ENCODE data around the gene NLRP3.
"Not testable (repeated sequence)": the region's sequence is repeated elsewhere in the genome, so short reads cannot be mapped to it uniquely, and the experiment has no call there.

The NLRP3 gene

DNA sequence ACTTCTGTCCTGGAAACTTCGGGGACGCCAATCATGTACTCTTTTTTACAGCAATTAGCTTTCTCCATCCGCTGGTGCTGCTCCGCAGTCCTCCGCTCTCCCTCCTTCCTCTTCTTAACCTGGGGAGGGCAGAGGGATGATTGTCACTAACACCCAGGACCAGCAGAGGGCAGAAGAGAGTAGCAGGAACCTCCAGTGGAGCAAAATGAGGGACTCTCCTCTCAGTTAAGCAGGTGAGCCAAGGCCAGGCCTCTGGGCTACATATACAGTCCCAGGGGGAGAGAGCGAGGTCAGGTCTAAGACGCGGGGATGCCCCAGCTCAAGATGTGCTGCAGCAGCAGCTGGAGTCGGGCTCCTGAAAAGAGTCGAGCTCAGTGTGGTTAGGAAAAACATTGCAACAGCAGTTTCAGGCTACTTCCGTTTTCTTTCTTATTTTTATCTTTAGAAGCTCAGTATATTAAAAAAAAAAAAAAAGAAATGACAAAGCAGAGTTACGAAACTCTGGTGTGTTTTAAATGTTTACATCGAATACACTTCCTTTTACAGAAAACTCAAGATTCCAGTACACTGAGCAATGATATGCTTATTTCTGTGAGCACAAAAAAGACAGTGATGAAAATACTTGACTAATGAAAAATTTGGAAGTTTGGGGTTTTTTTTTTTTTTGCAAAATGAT is 25.7 kb upstream of the NLRP3 start:
- H3K9me3 Mint-ChIP-seq: no peaks in the 10 kb centered on the region
- H3K27me3 Mint-ChIP-seq (ENCODE audit: low read depth): peaks cover 18% of the 10 kb centered on the region
- peak; percentile 87 to 90 (median 90) for TF ChIP-seq CTCF (IDR thresholded peaks at IDR 0.05; ENCODE audit: unreplicated experiment in 3 of 3)
- no peaks in the 10 kb centered on the region for H3K36me3 Mint-ChIP-seq (ENCODE audit: low read depth)
- no peaks in the 10 kb centered on the region for H3K4me1 Mint-ChIP-seq
- H3K27ac Mint-ChIP-seq: peak overlapping the region in 1 of 3 experiments; percentile 1
- peak overlapping the region in 2 of 3 experiments; percentile 11 to 39 for H3K4me3 Mint-ChIP-seq

GRCh38 chr1:247390996-247391395 is 25.0 kb upstream of the NLRP3 start:
- no peaks in the 10 kb centered on the region for H3K36me3 Mint-ChIP-seq (ENCODE audit: low read depth)
- no peak overlapping the region for H3K27ac Mint-ChIP-seq
- TF ChIP-seq CTCF (IDR thresholded peaks at IDR 0.05; ENCODE audit: unreplicated experiment in 3 of 3): no peak
- H3K9me3 Mint-ChIP-seq: no peaks in the 10 kb centered on the region
- H3K4me3 Mint-ChIP-seq: no peak overlapping the region
- no peaks in the 10 kb centered on the region for H3K4me1 Mint-ChIP-seq
- peaks cover 18% of the 10 kb centered on the region for H3K27me3 Mint-ChIP-seq (ENCODE audit: low read depth)

DNA sequence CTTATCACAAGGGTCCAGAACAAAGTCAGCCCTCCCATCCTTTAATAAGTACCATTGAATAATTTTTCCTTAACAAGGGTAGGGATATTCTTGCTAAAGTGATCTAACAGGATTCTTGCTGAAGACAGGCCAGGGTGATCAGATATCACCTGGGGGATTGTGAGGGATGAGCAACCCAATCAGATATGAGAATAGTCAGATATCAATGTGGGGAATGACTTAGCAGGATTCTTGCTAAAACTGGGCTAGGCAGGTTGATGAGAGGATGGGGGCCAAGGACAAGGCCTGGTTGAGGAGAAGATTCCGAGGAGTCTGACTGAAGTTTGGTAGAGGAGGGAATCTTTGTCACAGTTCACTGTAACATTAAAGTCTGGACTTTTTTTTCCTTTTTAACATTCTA is 23.9 kb upstream of the NLRP3 start:
- Mint-ChIP-seq H3K27ac (no peak overlapping the region), H3K27me3 (ENCODE audit: low read depth) (peaks cover 13% of the 10 kb centered on the region), H3K36me3 (ENCODE audit: low read depth) (no peaks in the 10 kb centered on the region), H3K9me3 (no peaks in the 10 kb centered on the region), H3K4me1 (no peaks in the 10 kb centered on the region), H3K4me3 (no peak overlapping the region)
- TF ChIP-seq CTCF (IDR thresholded peaks at IDR 0.05; ENCODE audit: unreplicated experiment in 3 of 3): no peak

DNA sequence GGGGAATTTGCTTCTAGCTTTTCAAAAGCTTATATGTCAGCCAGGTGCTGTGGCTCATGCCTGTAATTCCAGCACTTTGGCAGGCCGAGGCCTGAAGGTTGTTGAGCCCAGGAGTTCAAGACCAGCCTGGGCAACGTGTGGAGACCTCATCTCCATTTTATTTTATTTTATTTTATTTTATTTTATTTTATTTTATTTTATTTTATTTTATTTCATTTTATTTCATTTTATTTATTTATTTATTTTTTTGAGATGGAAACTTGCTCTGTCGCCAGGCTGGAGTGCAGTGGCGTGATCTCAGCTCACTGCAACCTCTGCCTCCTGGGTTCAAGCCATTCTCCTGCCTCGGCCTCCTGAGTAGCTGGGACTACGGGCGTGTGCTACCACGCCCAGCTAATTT is 20.9 kb upstream of the NLRP3 start:
- not testable (repeated sequence) for H3K27me3 Mint-ChIP-seq (ENCODE audit: low read depth); H3K27ac Mint-ChIP-seq; H3K9me3 Mint-ChIP-seq; H3K4me3 Mint-ChIP-seq; H3K4me1 Mint-ChIP-seq; H3K36me3 Mint-ChIP-seq (ENCODE audit: low read depth)

- H3K4me1 Mint-ChIP-seq: no peaks in the 10 kb centered on the region
- peaks cover 4% of the 10 kb centered on the region for H3K9me3 Mint-ChIP-seq
- H3K4me3 Mint-ChIP-seq: no peak overlapping the region
- TF ChIP-seq CTCF (IDR thresholded peaks at IDR 0.05; ENCODE audit: unreplicated experiment in 3 of 3): no peak
- no peaks in the 10 kb centered on the region for H3K36me3 Mint-ChIP-seq (ENCODE audit: low read depth)
- H3K27me3 Mint-ChIP-seq (ENCODE audit: low read depth): peaks cover 4% of the 10 kb centered on the region
- no peak overlapping the region for H3K27ac Mint-ChIP-seq
Observed at GRCh38 chr1:247400685-247401084, 15.3 kb upstream of the NLRP3 start.

GRCh38 chr1:247401310-247402119 is 14.5 kb upstream of the NLRP3 start:
- Mint-ChIP-seq H3K27ac (no peak overlapping the region), H3K36me3 (ENCODE audit: low read depth) (no peaks in the 10 kb centered on the region), H3K4me3 (no peak overlapping the region), H3K27me3 (ENCODE audit: low read depth) (peaks cover 4% of the 10 kb centered on the region), H3K9me3 (peaks cover 4% of the 10 kb centered on the region), H3K4me1 (no peaks in the 10 kb centered on the region)
- TF ChIP-seq CTCF (IDR thresholded peaks at IDR 0.05; ENCODE audit: unreplicated experiment in 3 of 3): no peak

Measured in nephron (organoid).